SK-N-SH (cell line): ENCODE results near the gene TFF3. TPM values are rescaled to one million over a fixed set of nuclear protein-coding genes. Genes with fewer than 3 reads are reported as not detected.

ENCODE experiments used
- CTCF ChIA-PET: fragments of 300-600, 350-600 bp; formaldehyde crosslinking; extraction: SDS; loops from one replicate; lab custom pipeline; 2021; lab: Yijun Ruan, JAX
- POLR2A ChIA-PET: fragments of 350-600 bp; sonication (Branson Sonifier 250); formaldehyde crosslinking; extraction: SDS; loops from one replicate; lab custom pipeline; 2020; ENCODE audit warnings: antibody characterized with exemption, inconsistent platforms; lab: Yijun Ruan, JAX
- DNase-seq: peaks from one replicate; pipeline ENCODE4 v3.0.0; 2012
- H2AFZ ChIP-seq: fragments of 200-600 bp; sonication (generic); 2 replicates; pipeline ENCODE4 v1.8.1; 2016; ENCODE audit warnings: antibody characterized with exemption, mild to moderate bottlenecking, low read depth
- H3F3A ChIP-seq: fragments of 200-600 bp; sonication (generic); replicated peaks from 2 replicates; pipeline ENCODE3; 2016; ENCODE audit warnings: antibody characterized with exemption, mild to moderate bottlenecking; ENCODE audit not compliant: insufficient read depth
- H3K27ac ChIP-seq, 2 experiments: fragments of 200-500 bp in 1 of 2; fragments of 200-600 bp in 1 of 2; sonication (Bioruptor generic) in 1 of 2; sonication (generic), shearing (Covaris generic) in 1 of 2; 2 replicates each; pipeline versions ENCODE4 v1.5.1 to v1.6.1; 2014 to 2016; ENCODE audit warnings: low read depth in 2 of 2, inconsistent platforms in 1 of 2, low read length in 1 of 2, mild to moderate bottlenecking in 1 of 2, mixed read lengths in 1 of 2
- H3K27me3 ChIP-seq: fragments of 200-600 bp; sonication (generic), shearing (Covaris generic); 2 replicates; pipeline ENCODE4 v1.6.1; 2016; ENCODE audit warnings: mixed run types; ENCODE audit not compliant: insufficient read depth
- H3K36me3 ChIP-seq, 2 experiments: fragments of 200-500 bp in 1 of 2; fragments of 200-600 bp in 1 of 2; sonication (Bioruptor generic) in 1 of 2; sonication (generic) in 1 of 2; replicated peaks in 1 of 2; 2 replicates each; pipeline versions ENCODE3 to v1.5.1; 2014 to 2016; ENCODE audit warnings: low read length in 1 of 2, mild to moderate bottlenecking in 1 of 2; ENCODE audit not compliant: insufficient read depth in 2 of 2, control insufficient read depth in 1 of 2
- H3K4me1 ChIP-seq, 2 experiments: fragments of 200-500 bp in 1 of 2; fragments of 200-600 bp in 1 of 2; sonication (Bioruptor generic) in 1 of 2; sonication (generic), shearing (Covaris generic) in 1 of 2; 2 replicates each; pipeline versions ENCODE4 v1.5.1 to v1.6.1; 2014 to 2016; ENCODE audit warnings: low read depth in 1 of 2, low read length in 1 of 2, mixed run types in 1 of 2; ENCODE audit not compliant: insufficient read depth in 2 of 2, control insufficient read depth in 1 of 2
- H3K4me2 ChIP-seq: fragments of 200-600 bp; sonication (generic), shearing (Covaris generic); 2 replicates; pipeline ENCODE4 v1.6.1; 2017; ENCODE audit warnings: mixed run types
- H3K4me3 ChIP-seq, 2 experiments: fragments of 200-500 bp in 1 of 2; fragments of 200-600 bp in 1 of 2; sonication (Bioruptor generic) in 1 of 2; sonication (generic), shearing (Covaris generic) in 1 of 2; 2 replicates each; pipeline versions ENCODE4 v1.5.1 to v1.8.1; 2014 to 2016; ENCODE audit warnings: low read depth in 2 of 2, inconsistent platforms in 1 of 2, low read length in 1 of 2, mild to moderate bottlenecking in 1 of 2, mixed read lengths in 1 of 2, moderate library complexity in 1 of 2
- H3K79me2 ChIP-seq: fragments of 200-600 bp; sonication (generic); 2 replicates; pipeline ENCODE4 v1.8.1; 2017; ENCODE audit warnings: mild to moderate bottlenecking; ENCODE audit not compliant: insufficient read depth
- H3K9ac ChIP-seq: fragments of 200-600 bp; sonication (generic); 2 replicates; pipeline ENCODE4 v1.6.1; 2017; ENCODE audit warnings: mixed run types
- H3K9me2 ChIP-seq: fragments of 200-600 bp; sonication (generic); 2 replicates; pipeline ENCODE4 v1.6.1; 2017; ENCODE audit warnings: mixed run types
- H3K9me3 ChIP-seq: fragments of 200-600 bp; sonication (generic); 2 replicates; pipeline ENCODE4 v1.6.1; 2017; ENCODE audit warnings: mixed run types, mild to moderate bottlenecking, moderate library complexity
- H4K20me1 ChIP-seq: fragments of 200-600 bp; sonication (generic); 2 replicates; pipeline ENCODE4 v1.6.1; 2017; ENCODE audit warnings: mild to moderate bottlenecking, mixed run types; ENCODE audit not compliant: insufficient read depth
- CHD2 ChIP-seq: fragments of 150-350 bp; IDR thresholded peaks from 2 replicates; pipeline ENCODE4 v1.6.1; 2018; ENCODE audit warnings: low read length; ENCODE audit not compliant: partially characterized antibody
- ELF1 ChIP-seq: IDR thresholded peaks from 2 replicates; pipeline ENCODE4 v1.4.0; 2012
- EZH2phosphoT487 ChIP-seq: fragments of 200-600 bp; sonication (generic); IDR thresholded peaks from 2 replicates; pipeline ENCODE4 v1.6.1; 2017; ENCODE audit warnings: low read depth, mixed run types, mild to moderate bottlenecking, antibody characterized with exemption, moderate library complexity, borderline replicate concordance
- FOSL2 ChIP-seq: IDR thresholded peaks from 2 replicates; pipeline ENCODE4 v1.4.0; 2012; ENCODE audit warnings: low read depth, mild to moderate bottlenecking, moderate library complexity, borderline replicate concordance
- FOXJ3 ChIP-seq: sonication (generic); formaldehyde crosslinking; IDR thresholded peaks from 2 replicates; pipeline ENCODE4 v1.5.1; 2020; ENCODE audit warnings: mild to moderate bottlenecking, missing genetic modification reagents
- GABPA ChIP-seq: IDR thresholded peaks from 2 replicates; pipeline ENCODE4 v1.4.0; 2012; ENCODE audit warnings: low read depth, mild to moderate bottlenecking
- GATA2 ChIP-seq: sonication (generic); formaldehyde crosslinking; IDR thresholded peaks from 2 replicates; pipeline ENCODE4 v1.5.0; 2020; ENCODE audit warnings: mild to moderate bottlenecking, missing genetic modification reagents
- IRF3 ChIP-seq: fragments of 150-350 bp; IDR thresholded peaks from 2 replicates; pipeline ENCODE4 v1.6.1; 2016; ENCODE audit warnings: mild to moderate bottlenecking, low read depth, low read length
- MXI1 ChIP-seq: IDR thresholded peaks from 2 replicates; pipeline ENCODE4 v1.6.1; 2012; ENCODE audit warnings: mild to moderate bottlenecking, low read depth, low read length, improper control_type of control experiment
- NFIC ChIP-seq: IDR thresholded peaks from 2 replicates; pipeline ENCODE4 v1.4.0; 2012; ENCODE audit warnings: borderline replicate concordance
- NRF1 ChIP-seq: IDR thresholded peaks from 2 replicates; pipeline ENCODE4 v1.6.1; 2012; ENCODE audit warnings: low read depth, mild to moderate bottlenecking, low read length
- POLR2AphosphoS5 ChIP-seq: IDR thresholded peaks from 2 replicates; pipeline ENCODE4 v1.6.1; 2012; ENCODE audit warnings: low read depth, low read length
- RFX5 ChIP-seq: IDR thresholded peaks from 2 replicates; pipeline ENCODE4 v1.6.1; 2012; ENCODE audit warnings: mild to moderate bottlenecking, improper control_type of control experiment, low read length
- SIN3A ChIP-seq: IDR thresholded peaks from 2 replicates; pipeline ENCODE4 v1.6.1; 2012; ENCODE audit warnings: low read depth, mild to moderate bottlenecking, low read length, moderate library complexity, borderline replicate concordance
- USF1 ChIP-seq: IDR thresholded peaks from 2 replicates; pipeline ENCODE4 v1.4.0; 2012; ENCODE audit warnings: low read depth, borderline replicate concordance
- USF2 ChIP-seq: fragments of 150-350 bp; IDR thresholded peaks from 2 replicates; pipeline ENCODE4 v1.6.1; 2017; ENCODE audit warnings: antibody characterized with exemption, low read length, low read depth, borderline replicate concordance
- YY1 ChIP-seq: IDR thresholded peaks from 2 replicates; pipeline ENCODE4 v1.4.0; 2012; ENCODE audit warnings: low read depth, mild to moderate bottlenecking
- WGBS: methylation state at CpG from one replicate; pipeline ENCODE4 v1.1.6; 2017; ENCODE audit warnings: low lambda C conversion rate; 5-methylcytosine and 5-hydroxymethylcytosine counted together
- polyA plus RNA-seq, 3 experiments: library from polyadenylated mRNA; depleted of rRNA; stranded (reverse); fragments of >200 nt; gene quantifications; 2 replicates each; pipeline ENCODE4 v1.2.3, GENCODE V29; 2012

Gene TFF3
- polyA plus RNA-seq, 1 of the 3 experiments (the other 2 are of a cell fraction), result not detected

GRCh38 chr21:42291003-42291750, 24.0 kb downstream of the TFF3 start (continued):
- TF ChIP-seq SIN3A (no peak), GABPA (no peak), EZH2phosphoT487 (no peak), NRF1 (no peak), FOSL2 (no peak), USF2 (no peak)

- H3K9me3 ChIP-seq, result no peaks in the 10 kb centered on the region
- H3K36me3 ChIP-seq, result no peaks in the 10 kb centered on the region
- no peaks in the 10 kb centered on the region for H3K27me3 ChIP-seq
- no peak overlapping the region for H2AFZ ChIP-seq
- no peak overlapping the region for H3K9ac ChIP-seq
- no peak for DNase-seq
- H4K20me1 ChIP-seq, result no peaks in the 10 kb centered on the region
- no peaks in the 10 kb centered on the region for H3K9me2 ChIP-seq
- 34% methylated on average over 3 of the region's 3 CpGs for WGBS
- ChIA-PET POLR2A (no interaction called here), CTCF (interaction anchor here (1.2 to 2.6 kb wide), 2 partner anchors 18 to 19 kb away, joined by 4 to 10 read pairs; no protein-coding TSS in a partner anchor)
- H3K79me2 ChIP-seq, result no peaks in the 10 kb centered on the region
- no peak for TF ChIP-seq POLR2AphosphoS5
- TF ChIP-seq FOSL2, result no peak
- TF ChIP-seq GATA2 (CRISPR knock-in tag), result no peak
- no peak for TF ChIP-seq GABPA
- TF ChIP-seq FOXJ3, result no peak
- no peak for TF ChIP-seq NRF1
- TF ChIP-seq CHD2, result no peak
- no peak for TF ChIP-seq MXI1
- TF ChIP-seq EZH2phosphoT487, result no peak
- TF ChIP-seq SIN3A, result no peak
- no peak for TF ChIP-seq ELF1
- TF ChIP-seq NFIC, result no peak
- no peak for TF ChIP-seq USF1
- TF ChIP-seq IRF3, result no peak
- no peak for TF ChIP-seq YY1
- TF ChIP-seq RFX5, result no peak
- H3K4me1 ChIP-seq, result no peaks in the 10 kb centered on the region
- no peak overlapping the region for H3K4me2 ChIP-seq
- H3F3A ChIP-seq, result no peaks in the 10 kb centered on the region
- H3K4me3 ChIP-seq, result no peak overlapping the region
- H3K27ac ChIP-seq, result no peak overlapping the region
These were observed 24.7 kb downstream of the TFF3 start for GRCh38 chr21:42290505-42290904.
